ENCODE results near the gene GTF2F1.
"Not testable (repeated sequence)": the region's sequence is repeated elsewhere in the genome, so short reads cannot be mapped to it uniquely, and the experiment has no call there.

GTF2F1 gene

GRCh38 chr19:6416658-6417405, 23.9 kb upstream of the GTF2F1 start:
- no peak for DNase-seq

- DNase-seq = no peak
Measured at GRCh38 chr19:6415591-6416190, 22.7 kb upstream of the GTF2F1 start.

- DNase-seq = no peak
Measured at GRCh38 chr19:6414793-6415590, 22.0 kb upstream of the GTF2F1 start.

- no peak for DNase-seq
Measured at GRCh38 chr19:6413721-6414643, 21.0 kb upstream of the GTF2F1 start.

- DNase-seq = no peak
Measured at GRCh38 chr19:6413291-6413690, 20.3 kb upstream of the GTF2F1 start.

GRCh38 chr19:6412447-6413091, 19.6 kb upstream of the GTF2F1 start:
- DNase-seq = peak; percentile 55

GRCh38 chr19:6412061-6412446, 19.1 kb upstream of the GTF2F1 start:
- no peak for DNase-seq

DNA sequence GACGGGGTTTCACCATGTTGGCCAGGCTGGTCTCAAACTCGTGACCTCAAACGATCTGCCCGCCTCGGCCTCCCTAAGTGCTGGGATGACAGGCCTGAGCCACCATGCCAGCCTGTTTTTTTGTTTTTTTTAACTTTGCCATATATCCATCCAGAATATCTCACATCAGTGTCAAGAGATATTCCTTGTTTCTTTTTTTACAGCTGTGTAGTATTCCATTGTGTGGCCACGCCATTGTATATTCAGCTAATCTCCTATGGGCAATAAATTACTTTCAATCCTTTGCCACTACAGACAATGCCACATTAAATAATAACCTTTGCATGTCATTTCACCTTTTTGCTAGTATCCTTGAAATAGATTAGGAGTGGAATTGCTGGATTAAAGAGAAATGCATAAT, 16.4 kb upstream of the GTF2F1 start:
- no peak for DNase-seq

DNA sequence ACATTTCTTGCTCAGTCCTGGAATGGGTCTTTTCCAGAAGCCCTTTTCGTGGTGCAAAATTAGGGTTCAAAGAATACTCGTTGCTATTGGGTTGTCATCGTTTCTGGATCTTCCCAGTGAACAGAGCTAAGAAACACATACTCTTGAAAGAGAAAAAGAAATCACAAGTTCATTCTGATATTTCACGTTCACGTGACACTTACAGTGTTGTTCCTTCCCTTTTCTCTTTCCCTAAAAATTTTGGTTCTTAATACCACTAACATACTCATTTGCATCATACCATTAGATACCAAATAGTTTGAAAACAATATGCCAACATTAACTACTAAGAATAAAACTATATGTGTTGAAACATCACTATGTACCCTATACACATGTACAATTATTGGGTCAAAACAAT, 13.4 kb upstream of the GTF2F1 start:
- DNase-seq = no peak

- DNase-seq = no peak
Measured at GRCh38 chr19:6402837-6403608, 10.1 kb upstream of the GTF2F1 start.

- no peak for DNase-seq
Measured at GRCh38 chr19:6402058-6402457, 9.1 kb upstream of the GTF2F1 start.

DNA sequence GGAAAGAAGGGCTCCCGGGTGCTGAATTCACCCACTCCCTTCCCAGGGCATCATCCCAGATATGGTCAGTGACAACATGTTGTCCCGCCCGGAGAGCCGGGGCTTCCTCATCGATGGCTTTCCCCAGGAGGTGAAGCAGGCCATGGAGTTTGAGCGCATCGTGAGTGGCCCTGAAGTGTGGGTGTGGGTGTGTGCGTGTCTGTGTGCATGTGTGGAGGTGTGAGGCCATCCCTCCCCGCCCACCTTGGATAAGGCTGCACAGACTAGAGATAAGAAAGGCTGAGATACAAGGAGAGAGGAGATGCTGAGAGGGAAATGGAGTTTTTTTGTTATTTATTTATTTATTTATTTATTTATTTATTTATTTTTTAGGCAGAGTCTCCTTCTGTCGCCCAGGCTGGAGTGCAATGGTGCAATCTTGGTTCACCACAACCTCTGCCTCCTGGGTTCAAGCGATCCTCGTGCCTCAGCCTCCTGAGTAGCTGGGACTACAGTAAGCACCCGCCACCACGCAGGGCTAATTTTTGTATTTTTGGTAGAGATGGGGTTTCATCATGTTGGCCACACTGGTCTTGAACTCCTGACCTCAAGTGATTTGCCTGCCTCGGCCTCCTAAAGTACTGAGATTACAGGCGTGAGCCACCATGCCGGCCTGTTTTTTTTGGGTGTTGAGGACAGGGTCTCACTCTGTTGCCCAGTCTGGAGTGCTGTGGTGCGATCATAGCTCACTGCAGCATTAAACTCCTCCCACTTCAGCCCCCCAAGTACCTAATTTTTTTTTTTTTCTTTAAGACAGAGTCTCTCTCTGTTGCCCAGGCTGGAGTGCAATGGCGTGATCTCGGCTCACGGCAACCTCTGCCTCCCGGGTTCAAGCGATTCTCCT, 7.3 kb upstream of the GTF2F1 start:
- DNase-seq = not testable (repeated sequence)

DNA sequence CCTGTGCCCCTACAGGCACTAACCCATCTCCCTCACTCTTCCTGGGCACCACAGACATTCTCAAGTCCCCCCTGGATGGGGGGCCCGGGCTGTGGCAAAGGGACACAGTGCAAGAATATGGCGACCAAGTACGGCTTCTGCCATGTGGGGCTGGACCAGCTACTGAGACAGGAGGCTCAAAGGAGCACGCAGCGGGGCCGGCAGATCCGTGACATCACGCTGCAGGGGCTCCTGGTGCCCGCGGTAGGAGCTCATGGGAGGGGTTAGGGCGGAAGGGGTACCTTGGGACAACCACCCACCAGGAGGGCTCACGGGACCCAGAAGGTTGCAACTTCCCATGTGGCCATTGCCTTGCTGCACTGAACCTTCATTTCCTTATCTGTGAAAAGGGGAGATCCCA, 3.3 kb upstream of the GTF2F1 start:
- DNase-seq = no peak

DNA sequence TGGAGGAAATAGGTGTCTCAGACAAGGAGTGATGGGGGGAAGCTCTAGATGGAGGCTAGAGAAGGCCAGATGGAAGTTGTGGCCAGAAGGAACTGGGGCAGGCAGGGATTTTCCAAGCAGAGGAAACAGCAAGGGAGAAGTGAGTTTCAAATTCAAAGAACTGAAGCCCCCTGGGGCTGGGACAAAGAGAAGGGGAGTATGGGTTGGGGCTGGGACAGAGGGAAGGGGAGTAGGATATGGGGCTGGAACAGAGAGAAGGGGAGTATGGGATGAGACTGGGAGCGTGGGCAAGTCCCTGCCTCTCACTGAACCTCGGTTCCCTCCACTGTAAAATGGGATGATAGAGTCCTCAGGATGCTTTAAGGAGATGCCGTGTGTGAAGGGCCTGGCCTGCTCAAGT, 1.9 kb upstream of the GTF2F1 start:
- no peak for DNase-seq

DNA sequence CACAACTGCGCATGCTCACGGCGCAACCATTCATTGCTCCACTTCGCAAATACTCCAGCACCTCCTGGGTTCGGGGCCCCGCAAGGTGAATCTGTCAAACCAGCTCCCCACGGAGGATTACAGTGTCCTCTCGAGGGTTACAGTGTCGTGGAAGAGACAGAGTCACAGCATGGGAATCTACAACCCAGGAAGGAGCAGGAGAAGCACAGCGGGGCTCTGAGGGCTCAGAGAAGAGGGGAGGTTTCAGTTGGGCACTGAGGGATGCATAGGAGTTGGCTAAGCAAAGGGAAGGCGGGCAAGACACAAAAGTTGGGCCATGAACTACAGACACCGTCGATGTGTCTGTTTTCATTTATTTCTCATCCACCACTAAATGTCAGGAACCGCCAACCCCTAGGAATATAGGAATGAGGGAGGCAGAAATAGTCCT, 1.0 kb upstream of the GTF2F1 start:
- DNase-seq = peak; percentile 80

- no peak for DNase-seq
Measured at GRCh38 chr19:6392221-6393073, 517 bp downstream of the GTF2F1 start.

- DNase-seq = no peak
Measured at GRCh38 chr19:6387372-6387771, 5.6 kb downstream of the GTF2F1 start.

DNA sequence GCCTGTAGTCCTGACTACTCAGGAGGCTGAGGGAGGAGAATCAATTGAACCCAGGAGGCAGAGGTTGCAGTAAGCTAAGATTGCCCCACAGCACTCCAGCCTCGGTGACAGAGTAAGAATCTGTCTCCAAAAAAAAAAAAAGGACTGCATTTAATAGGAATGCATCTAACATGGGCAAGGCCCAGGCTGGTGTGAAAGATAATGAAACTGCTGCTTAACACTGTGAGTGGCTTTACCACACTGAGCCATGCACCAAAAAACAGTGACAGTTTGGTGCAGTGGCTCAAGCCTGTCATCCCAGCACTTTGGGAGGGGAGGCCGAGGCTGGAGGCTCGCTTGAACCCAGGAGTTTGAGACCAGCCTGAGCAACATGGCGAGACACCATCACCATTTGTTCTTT, 8.6 kb downstream of the GTF2F1 start:
- no peak for DNase-seq

GRCh38 chr19:6383188-6383587, 9.8 kb downstream of the GTF2F1 start:
- no peak for DNase-seq
